H1 (cell line): ENCODE data around the gene L3MBTL2.
A peak's percentile ranks its signal among the peaks of the same experiment; 100 is the strongest.

Source experiments
- ATF2 ChIP-seq: IDR thresholded peaks from 2 replicates; pipeline ENCODE4 v1.6.1; 2012; ENCODE audit warnings: low read length, inconsistent platforms
- CEBPB ChIP-seq: IDR thresholded peaks from 2 replicates; pipeline ENCODE4 v1.6.1; 2012; ENCODE audit warnings: low read depth, low read length
- CTCF ChIP-seq, 3 experiments: IDR thresholded peaks; 1 replicate in 2 of 3; 2 replicates in 1 of 3; pipeline versions ENCODE4 v1.5.1 to v1.6.1; 2011; ENCODE audit warnings: low read length in 3 of 3, mild to moderate bottlenecking in 3 of 3, inconsistent platforms in 2 of 3, low read depth in 1 of 3, moderate library complexity in 1 of 3; ENCODE audit not compliant: insufficient read depth in 1 of 3; ENCODE audit errors: control extremely low read depth in 1 of 3
- EGR1 ChIP-seq: IDR thresholded peaks from 2 replicates; pipeline ENCODE4 v1.6.1; 2011; ENCODE audit warnings: low read depth, low read length, borderline replicate concordance
- JUND ChIP-seq: IDR thresholded peaks from 2 replicates; pipeline ENCODE4 v1.6.1; 2011; ENCODE audit warnings: mild to moderate bottlenecking, improper control_type of control experiment, low read length
- PHF8 ChIP-seq: fragments of 200-600 bp; sonication (generic); conservative IDR thresholded peaks from 2 replicates; pipeline ENCODE4 v1.7.1; 2012; ENCODE audit warnings: low read depth, mild to moderate bottlenecking, inconsistent platforms, low read length, moderate library complexity
- POLR2A ChIP-seq, 2 experiments: IDR thresholded peaks; 1 replicate in 1 of 2; 2 replicates in 1 of 2; pipeline ENCODE4 v1.6.1; 2011; ENCODE audit warnings: low read depth in 2 of 2, low read length in 2 of 2, mild to moderate bottlenecking in 2 of 2; ENCODE audit errors: control extremely low read depth in 1 of 2
- POLR2AphosphoS5 ChIP-seq: IDR thresholded peaks from 2 replicates; pipeline ENCODE4 v1.6.1; 2011; ENCODE audit warnings: low read depth, low read length
- RAD21 ChIP-seq, 2 experiments: IDR thresholded peaks in 1 of 2; conservative IDR thresholded peaks in 1 of 2; 2 replicates each; pipeline ENCODE4 v1.6.1; 2011; ENCODE audit warnings: low read depth in 2 of 2, low read length in 2 of 2, improper control_type of control experiment in 1 of 2, inconsistent platforms in 1 of 2, mild to moderate bottlenecking in 1 of 2, moderate library complexity in 1 of 2
- SP1 ChIP-seq: IDR thresholded peaks from 2 replicates; pipeline ENCODE4 v1.6.1; 2011; ENCODE audit warnings: low read depth, low read length
- TAF1 ChIP-seq: IDR thresholded peaks from 2 replicates; pipeline ENCODE4 v1.6.1; 2011; ENCODE audit warnings: mild to moderate bottlenecking, low read depth, low read length
- YY1 ChIP-seq: IDR thresholded peaks from 2 replicates; pipeline ENCODE4 v1.6.1; 2011; ENCODE audit warnings: low read depth, mild to moderate bottlenecking, low read length

DNA sequence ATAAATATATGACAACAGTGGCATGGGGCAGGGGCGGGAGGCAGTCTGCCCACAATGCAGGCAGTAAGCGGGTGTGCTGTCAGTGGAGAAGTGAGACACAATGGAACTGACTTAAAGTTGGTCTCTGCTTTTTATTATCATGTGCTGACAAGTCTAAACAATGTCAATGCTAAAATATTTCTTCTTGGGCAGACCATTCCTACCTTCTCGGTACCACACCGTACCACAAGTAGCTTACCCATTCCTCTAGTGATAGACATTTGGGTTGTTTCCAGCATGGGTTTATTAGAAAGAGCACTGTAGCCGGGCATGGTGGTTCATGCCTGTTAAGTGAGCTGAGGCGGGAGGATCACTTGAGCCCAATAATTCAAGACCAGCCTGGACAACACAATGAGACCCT, 38.2 kb downstream of the L3MBTL2 start:
- TF ChIP-seq CEBPB (no peak), POLR2AphosphoS5 (0 out of 2 replicates have a peak, but pooled peaks have one; percentile 3), POLR2A (IDR thresholded peaks at IDR 0.05; ENCODE audit: control extremely low read depth in 1 of 2, low read depth in 2 of 2, low read length in 2 of 2) (no peak), TAF1 (no peak), RAD21 (IDR thresholded peaks at IDR 0.05 in 1 of 2, conservative IDR thresholded peaks at IDR 0.05 in 1 of 2; ENCODE audit: low read depth in 2 of 2, low read length in 2 of 2) (no peak), YY1 (no peak), ATF2 (no peak), EGR1 (no peak), CTCF (IDR thresholded peaks at IDR 0.05; ENCODE audit: control extremely low read depth in 1 of 3, insufficient read depth in 1 of 3, low read depth in 1 of 3, low read length in 3 of 3) (no peak), JUND (no peak), PHF8 (no peak), SP1 (no peak)
